Lower lobe of right lung (tissue), 2 donors: ENCODE results near the gene CTTNBP2NL. TPM values are rescaled to one million over a fixed set of nuclear protein-coding genes. Genes with fewer than 3 reads are reported as not detected.
"Not testable (repeated sequence)": the region's sequence is repeated elsewhere in the genome, so short reads cannot be mapped to it uniquely, and the experiment has no call there.

ENCODE experiments used
- ATAC-seq, 2 donors: fragments of 200-7000 bp; cut with Tn5 transposase; one replicate each; pipeline ENCODE4 v1.9.1; 2020 to 2022; ENCODE audit warnings: mild to moderate bottlenecking in 2 of 2, moderate library complexity in 2 of 2
- DNase-seq: peaks from one replicate; pipeline ENCODE4 v3.0.0-alpha.2; 2020
- H3K27ac ChIP-seq: fragments of 200-600 bp; one replicate; pipeline ENCODE4 v1.8.0; 2022
- H3K27me3 ChIP-seq: fragments of 200-600 bp; one replicate; pipeline ENCODE4 v1.8.0; 2022; ENCODE audit warnings: low read depth
- H3K36me3 ChIP-seq: fragments of 200-600 bp; one replicate; pipeline ENCODE4 v1.8.0; 2022; ENCODE audit warnings: mild to moderate bottlenecking
- H3K4me1 ChIP-seq: fragments of 200-600 bp; one replicate; pipeline ENCODE4 v1.8.0; 2022
- H3K4me3 ChIP-seq: fragments of 200-600 bp; one replicate; pipeline ENCODE4 v1.8.0; 2022; ENCODE audit warnings: mild to moderate bottlenecking
- H3K9me3 ChIP-seq: fragments of 200-600 bp; one replicate; pipeline ENCODE4 v1.8.0; 2022
- CTCF ChIP-seq: fragments of 200-600 bp; IDR thresholded peaks from one replicate; pipeline ENCODE4 v1.8.0; 2022; ENCODE audit warnings: antibody characterized with exemption, mild to moderate bottlenecking
- intact Hi-C: fragments of 100-400 bp; cut with DNase I; formaldehyde crosslinking; loops from one replicate; pipeline ENCODE4 v1.11.0; 2022
- total RNA-seq: library from RNA; stranded (reverse); fragmentation: NEBNext Ultra II Directional; extraction: Animal tissue kit (Norgen Biotek cat#: 25700); gene quantifications from one replicate; pipeline ENCODE4 v1.2.1, GENCODE V29; 2021
- donor health status: DM: no; HTN: yes; CAD: no; lungs with severe emphysema.

CTTNBP2NL gene
- total RNA-seq, 1 donor from 2014 or later = 56.3 TPM

DNA sequence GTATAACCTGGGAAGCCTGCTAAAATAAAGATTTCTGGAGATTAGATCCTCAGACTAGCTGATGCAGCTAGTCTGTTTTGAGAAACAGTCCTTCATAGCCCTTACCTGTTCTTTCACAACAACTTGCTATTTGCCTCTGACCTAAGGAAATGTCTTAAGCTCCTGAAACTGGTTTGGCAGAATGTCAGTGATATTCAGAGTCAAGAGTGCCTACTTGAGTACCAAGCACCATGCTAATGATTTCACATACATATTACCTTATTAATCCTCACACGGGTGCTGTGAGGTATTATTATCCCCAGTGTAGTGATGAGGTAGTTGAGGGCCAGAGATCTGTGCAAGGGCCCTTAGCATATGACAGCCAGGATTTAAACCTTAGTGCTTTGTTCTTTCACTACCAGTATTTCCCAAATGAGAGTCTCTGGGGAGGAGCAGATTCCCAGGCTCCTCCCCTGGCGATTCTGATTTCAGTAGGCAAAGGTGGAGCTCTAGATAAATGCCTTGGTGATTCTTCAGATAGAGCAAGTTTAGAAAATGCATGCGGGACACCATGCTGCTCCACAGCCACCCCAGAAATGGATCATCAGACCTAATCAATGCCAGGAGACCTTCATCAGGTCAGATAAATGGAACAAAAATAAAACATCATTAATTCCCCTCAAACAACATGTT is 65.3 kb downstream of the CTTNBP2NL start:
- H3K27ac ChIP-seq = peak overlapping the region; percentile 80
- DNase-seq = no peak

DNA sequence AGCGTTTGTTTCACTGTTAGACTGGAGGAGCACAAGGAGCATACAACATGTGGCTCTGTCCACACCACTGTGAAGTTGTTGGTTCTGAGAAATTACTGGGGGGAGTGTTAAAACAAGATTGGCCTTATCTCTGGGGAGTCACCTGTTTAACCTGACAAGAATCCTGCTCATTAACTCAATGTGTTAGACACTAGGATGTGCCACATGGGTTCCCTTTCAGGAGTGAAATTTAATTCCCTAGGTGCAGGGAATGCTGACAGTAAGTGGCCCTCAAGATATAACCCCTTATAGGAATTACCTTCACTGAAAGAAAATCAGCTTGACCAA is 66.9 kb downstream of the CTTNBP2NL start:
- Histone ChIP-seq H3K27me3 (no peaks in the 10 kb centered on the region), H3K27ac (peak overlapping the region; percentile 80), H3K9me3 (no peaks in the 10 kb centered on the region), H3K4me1 (peaks cover 61% of the 10 kb centered on the region), H3K36me3 (no peaks in the 10 kb centered on the region), H3K4me3 (no peak overlapping the region)
- ATAC-seq (no peak), DNase-seq (no peak)
- intact Hi-C loops = no loop called here
- no peak for TF ChIP-seq CTCF

More for the DNA sequence above, 65.3 kb downstream of the CTTNBP2NL start:
- peaks cover 58% of the 10 kb centered on the region for H3K4me1 ChIP-seq
- no peaks in the 10 kb centered on the region for H3K9me3 ChIP-seq
- TF ChIP-seq CTCF = no peak
- intact Hi-C loops = no loop called here
- peaks cover 13% of the 10 kb centered on the region for H3K36me3 ChIP-seq
- H3K27me3 ChIP-seq = no peaks in the 10 kb centered on the region
- peak; percentile 68 to 79 for ATAC-seq
- H3K4me3 ChIP-seq = no peak overlapping the region

GRCh38 chr1:112464501-112464900 is 68.5 kb downstream of the CTTNBP2NL start:
- H3K27me3 ChIP-seq = no peaks in the 10 kb centered on the region
- peaks cover 46% of the 10 kb centered on the region for H3K4me1 ChIP-seq
- TF ChIP-seq CTCF = no peak
- peak overlapping the region; percentile 27 for H3K27ac ChIP-seq
- intact Hi-C loops = no loop called here
- no peaks in the 10 kb centered on the region for H3K36me3 ChIP-seq
- DNase-seq = no peak
- no peak overlapping the region for H3K4me3 ChIP-seq
- peak; percentile 1 to 40 for ATAC-seq
- no peaks in the 10 kb centered on the region for H3K9me3 ChIP-seq

GRCh38 chr1:112465122-112465521 is 69.1 kb downstream of the CTTNBP2NL start:
- ATAC-seq = no peak
- no peaks in the 10 kb centered on the region for H3K9me3 ChIP-seq
- intact Hi-C loops = loop anchor here (5.0 kb wide), 1 partner anchor 73 kb away; no protein-coding TSS in a partner anchor
- TF ChIP-seq CTCF = no peak
- H3K27ac ChIP-seq = peak overlapping the region; percentile 70
- no peaks in the 10 kb centered on the region for H3K27me3 ChIP-seq
- no peak for DNase-seq
- H3K4me1 ChIP-seq = peaks cover 39% of the 10 kb centered on the region
- H3K4me3 ChIP-seq = no peak overlapping the region
- no peaks in the 10 kb centered on the region for H3K36me3 ChIP-seq

DNA sequence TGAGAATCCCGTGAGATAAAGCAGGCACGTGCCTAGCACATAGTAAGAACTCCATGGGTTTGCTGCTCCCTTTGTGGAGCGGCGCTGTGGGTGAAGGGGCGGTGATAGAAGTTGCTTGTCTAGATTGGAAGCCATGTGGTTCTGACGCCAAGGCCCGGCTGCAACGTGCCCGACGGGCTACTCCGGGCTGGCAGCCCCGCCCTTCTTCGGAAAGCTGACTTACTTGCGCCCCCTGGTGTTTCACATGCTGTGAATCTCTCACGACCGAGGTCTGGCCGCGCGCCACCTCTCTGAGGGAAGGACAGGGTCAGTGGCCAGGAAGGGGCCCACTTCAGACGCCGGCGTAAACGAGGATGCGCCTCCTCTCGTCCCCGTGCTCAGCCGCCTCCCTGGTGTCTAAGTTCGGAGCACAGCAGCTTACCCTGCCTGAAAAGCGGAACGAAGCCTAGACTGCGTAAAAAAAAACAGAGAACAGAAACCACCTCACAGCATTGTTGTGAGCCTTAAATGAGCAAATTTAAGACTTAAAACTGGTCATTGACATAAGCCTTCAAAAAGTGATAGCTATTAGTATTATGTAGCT is 70.2 kb downstream of the CTTNBP2NL start:
- intact Hi-C loops = loop anchor here (5.0 kb wide), 1 partner anchor 74 kb away; no protein-coding TSS in a partner anchor
- no peaks in the 10 kb centered on the region for H3K36me3 ChIP-seq
- no peaks in the 10 kb centered on the region for H3K9me3 ChIP-seq
- peak; percentile 88 to 95 for ATAC-seq
- peak overlapping the region; percentile 70 for H3K27ac ChIP-seq
- peak overlapping the region; percentile 49 for H3K4me3 ChIP-seq
- no peaks in the 10 kb centered on the region for H3K27me3 ChIP-seq
- H3K4me1 ChIP-seq = peaks cover 31% of the 10 kb centered on the region
- peak; percentile 87 for TF ChIP-seq CTCF
- peak; percentile 96 for DNase-seq

DNA sequence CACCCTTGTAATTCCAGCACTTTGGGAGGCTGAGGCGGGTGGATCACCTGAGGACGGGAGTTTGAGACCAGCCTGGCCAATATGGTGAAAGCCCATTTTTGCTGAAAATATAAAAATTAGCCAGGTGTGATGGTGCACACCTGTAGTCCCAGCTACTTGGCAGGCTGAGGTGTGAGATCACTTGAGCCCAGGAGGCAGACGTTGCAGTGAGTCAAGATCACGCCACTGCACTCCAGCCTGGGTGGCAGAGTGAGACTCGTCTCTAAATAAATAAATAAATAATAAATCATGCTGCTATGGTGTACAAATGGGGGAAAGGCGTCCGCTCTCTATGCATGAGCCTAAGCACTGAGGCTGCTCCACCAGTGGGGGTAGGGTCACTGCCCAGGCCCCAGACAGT is 74.3 kb downstream of the CTTNBP2NL start:
- intact Hi-C loops, DNase-seq, ATAC-seq, H3K27me3 ChIP-seq, H3K4me3 ChIP-seq, H3K9me3 ChIP-seq, H3K27ac ChIP-seq, H3K36me3 ChIP-seq: not testable (repeated sequence)
- peaks cover 18% of the 10 kb centered on the region for H3K4me1 ChIP-seq
